ENCODE data around the gene NAV2.

DNA sequence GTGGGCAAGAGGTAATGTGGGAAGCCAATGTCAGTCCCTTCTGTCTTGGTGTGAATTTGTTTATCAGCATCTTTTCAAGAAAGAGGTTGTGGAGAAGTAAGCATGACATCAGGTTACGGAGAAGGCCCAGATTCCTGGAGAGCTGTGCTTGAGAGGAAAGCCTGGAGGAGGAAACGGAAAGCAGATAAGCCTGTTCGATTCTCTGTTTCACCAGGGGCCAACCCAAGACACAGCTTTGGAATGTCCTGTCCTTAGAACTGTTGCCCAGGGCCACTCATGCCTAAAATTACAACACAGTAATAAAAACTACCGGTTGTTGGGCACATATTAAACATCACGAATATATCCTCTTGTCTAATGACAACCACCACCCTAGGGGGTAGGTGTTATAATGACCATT, 148.5 kb downstream of the NAV2 start:
- TF ChIP-seq, protein P1, sequence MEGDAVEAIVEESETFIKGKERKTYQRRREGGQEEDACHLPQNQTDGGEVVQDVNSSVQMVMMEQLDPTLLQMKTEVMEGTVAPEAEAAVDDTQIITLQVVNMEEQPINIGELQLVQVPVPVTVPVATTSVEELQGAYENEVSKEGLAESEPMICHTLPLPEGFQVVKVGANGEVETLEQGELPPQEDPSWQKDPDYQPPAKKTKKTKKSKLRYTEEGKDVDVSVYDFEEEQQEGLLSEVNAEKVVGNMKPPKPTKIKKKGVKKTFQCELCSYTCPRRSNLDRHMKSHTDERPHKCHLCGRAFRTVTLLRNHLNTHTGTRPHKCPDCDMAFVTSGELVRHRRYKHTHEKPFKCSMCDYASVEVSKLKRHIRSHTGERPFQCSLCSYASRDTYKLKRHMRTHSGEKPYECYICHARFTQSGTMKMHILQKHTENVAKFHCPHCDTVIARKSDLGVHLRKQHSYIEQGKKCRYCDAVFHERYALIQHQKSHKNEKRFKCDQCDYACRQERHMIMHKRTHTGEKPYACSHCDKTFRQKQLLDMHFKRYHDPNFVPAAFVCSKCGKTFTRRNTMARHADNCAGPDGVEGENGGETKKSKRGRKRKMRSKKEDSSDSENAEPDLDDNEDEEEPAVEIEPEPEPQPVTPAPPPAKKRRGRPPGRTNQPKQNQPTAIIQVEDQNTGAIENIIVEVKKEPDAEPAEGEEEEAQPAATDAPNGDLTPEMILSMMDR (IDR thresholded peaks at IDR 0.05; ENCODE audit: poor library complexity, severe bottlenecking), result no peak
- TF ChIP-seq POLR2AphosphoS5 (IDR thresholded peaks at IDR 0.05) (no peak), EZH2 (IDR thresholded peaks at IDR 0.05; ENCODE audit: borderline replicate concordance, insufficient read depth, low read length, poor library complexity, severe bottlenecking) (no peak), EP300 (conservative IDR thresholded peaks at IDR 0.05; ENCODE audit: poor library complexity, severe bottlenecking) (no peak), RAD21 (conservative IDR thresholded peaks at IDR 0.05) (no peak), SMC3 (conservative IDR thresholded peaks at IDR 0.05; ENCODE audit: poor library complexity) (no peak), TAF1 (IDR thresholded peaks at IDR 0.05; ENCODE audit: low read depth) (no peak), MXI1 (conservative IDR thresholded peaks at IDR 0.05; ENCODE audit: poor library complexity, severe bottlenecking) (no peak)
- TF ChIP-seq, protein P2, sequence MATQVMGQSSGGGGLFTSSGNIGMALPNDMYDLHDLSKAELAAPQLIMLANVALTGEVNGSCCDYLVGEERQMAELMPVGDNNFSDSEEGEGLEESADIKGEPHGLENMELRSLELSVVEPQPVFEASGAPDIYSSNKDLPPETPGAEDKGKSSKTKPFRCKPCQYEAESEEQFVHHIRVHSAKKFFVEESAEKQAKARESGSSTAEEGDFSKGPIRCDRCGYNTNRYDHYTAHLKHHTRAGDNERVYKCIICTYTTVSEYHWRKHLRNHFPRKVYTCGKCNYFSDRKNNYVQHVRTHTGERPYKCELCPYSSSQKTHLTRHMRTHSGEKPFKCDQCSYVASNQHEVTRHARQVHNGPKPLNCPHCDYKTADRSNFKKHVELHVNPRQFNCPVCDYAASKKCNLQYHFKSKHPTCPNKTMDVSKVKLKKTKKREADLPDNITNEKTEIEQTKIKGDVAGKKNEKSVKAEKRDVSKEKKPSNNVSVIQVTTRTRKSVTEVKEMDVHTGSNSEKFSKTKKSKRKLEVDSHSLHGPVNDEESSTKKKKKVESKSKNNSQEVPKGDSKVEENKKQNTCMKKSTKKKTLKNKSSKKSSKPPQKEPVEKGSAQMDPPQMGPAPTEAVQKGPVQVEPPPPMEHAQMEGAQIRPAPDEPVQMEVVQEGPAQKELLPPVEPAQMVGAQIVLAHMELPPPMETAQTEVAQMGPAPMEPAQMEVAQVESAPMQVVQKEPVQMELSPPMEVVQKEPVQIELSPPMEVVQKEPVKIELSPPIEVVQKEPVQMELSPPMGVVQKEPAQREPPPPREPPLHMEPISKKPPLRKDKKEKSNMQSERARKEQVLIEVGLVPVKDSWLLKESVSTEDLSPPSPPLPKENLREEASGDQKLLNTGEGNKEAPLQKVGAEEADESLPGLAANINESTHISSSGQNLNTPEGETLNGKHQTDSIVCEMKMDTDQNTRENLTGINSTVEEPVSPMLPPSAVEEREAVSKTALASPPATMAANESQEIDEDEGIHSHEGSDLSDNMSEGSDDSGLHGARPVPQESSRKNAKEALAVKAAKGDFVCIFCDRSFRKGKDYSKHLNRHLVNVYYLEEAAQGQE (IDR thresholded peaks at IDR 0.05; ENCODE audit: borderline replicate concordance), result no peak

Measured in neural cell (in vitro differentiated cells).